Fibroblast of mammary gland (primary cell): ENCODE data around the gene DKC1.
"Not testable (repeated sequence)": the region's sequence is repeated elsewhere in the genome, so short reads cannot be mapped to it uniquely, and the experiment has no call there.

ENCODE experiments used
- DNase-seq: peaks from one replicate; pipeline ENCODE4 v3.0.0-alpha.2; 2010; ENCODE audit warnings: low read depth
- H3K4me3 ChIP-seq: 2 replicates; pipeline ENCODE4 v1.5.1; 2011; ENCODE audit warnings: low read depth, mild to moderate bottlenecking, low read length, moderate library complexity; ENCODE audit not compliant: control insufficient read depth
- TF ChIP-seq, protein P1 (sequence below): conservative IDR thresholded peaks from 2 replicates; pipeline ENCODE4 v1.5.1; 2011; ENCODE audit warnings: low read depth, low read length, inconsistent platforms; ENCODE audit not compliant: control insufficient read depth, insufficient read depth

DKC1 gene

DNA sequence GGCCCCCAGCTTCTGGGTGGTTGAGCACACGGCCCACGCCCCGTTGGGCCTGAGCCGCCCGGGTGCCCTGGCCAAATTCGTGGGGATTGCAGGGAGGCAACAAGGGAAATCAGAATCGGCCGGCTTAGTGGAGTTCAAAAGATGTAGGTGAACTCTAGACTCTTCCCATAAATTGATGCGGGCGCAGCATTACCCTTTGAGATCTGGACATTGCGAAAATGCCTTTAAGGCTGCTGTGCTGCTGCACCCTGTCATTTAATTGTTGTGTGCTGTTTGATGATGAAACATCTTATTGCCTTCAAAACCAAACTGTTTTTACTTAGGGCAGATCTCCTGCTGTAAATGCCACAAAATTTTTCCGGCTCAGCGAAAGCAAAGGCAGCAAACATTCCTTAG, 43.0 kb downstream of the DKC1 start:
- TF ChIP-seq, protein P1, sequence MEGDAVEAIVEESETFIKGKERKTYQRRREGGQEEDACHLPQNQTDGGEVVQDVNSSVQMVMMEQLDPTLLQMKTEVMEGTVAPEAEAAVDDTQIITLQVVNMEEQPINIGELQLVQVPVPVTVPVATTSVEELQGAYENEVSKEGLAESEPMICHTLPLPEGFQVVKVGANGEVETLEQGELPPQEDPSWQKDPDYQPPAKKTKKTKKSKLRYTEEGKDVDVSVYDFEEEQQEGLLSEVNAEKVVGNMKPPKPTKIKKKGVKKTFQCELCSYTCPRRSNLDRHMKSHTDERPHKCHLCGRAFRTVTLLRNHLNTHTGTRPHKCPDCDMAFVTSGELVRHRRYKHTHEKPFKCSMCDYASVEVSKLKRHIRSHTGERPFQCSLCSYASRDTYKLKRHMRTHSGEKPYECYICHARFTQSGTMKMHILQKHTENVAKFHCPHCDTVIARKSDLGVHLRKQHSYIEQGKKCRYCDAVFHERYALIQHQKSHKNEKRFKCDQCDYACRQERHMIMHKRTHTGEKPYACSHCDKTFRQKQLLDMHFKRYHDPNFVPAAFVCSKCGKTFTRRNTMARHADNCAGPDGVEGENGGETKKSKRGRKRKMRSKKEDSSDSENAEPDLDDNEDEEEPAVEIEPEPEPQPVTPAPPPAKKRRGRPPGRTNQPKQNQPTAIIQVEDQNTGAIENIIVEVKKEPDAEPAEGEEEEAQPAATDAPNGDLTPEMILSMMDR: no peak
- H3K4me3 ChIP-seq: peak overlapping the region; percentile 47
- peak; percentile 16 for DNase-seq

DNA sequence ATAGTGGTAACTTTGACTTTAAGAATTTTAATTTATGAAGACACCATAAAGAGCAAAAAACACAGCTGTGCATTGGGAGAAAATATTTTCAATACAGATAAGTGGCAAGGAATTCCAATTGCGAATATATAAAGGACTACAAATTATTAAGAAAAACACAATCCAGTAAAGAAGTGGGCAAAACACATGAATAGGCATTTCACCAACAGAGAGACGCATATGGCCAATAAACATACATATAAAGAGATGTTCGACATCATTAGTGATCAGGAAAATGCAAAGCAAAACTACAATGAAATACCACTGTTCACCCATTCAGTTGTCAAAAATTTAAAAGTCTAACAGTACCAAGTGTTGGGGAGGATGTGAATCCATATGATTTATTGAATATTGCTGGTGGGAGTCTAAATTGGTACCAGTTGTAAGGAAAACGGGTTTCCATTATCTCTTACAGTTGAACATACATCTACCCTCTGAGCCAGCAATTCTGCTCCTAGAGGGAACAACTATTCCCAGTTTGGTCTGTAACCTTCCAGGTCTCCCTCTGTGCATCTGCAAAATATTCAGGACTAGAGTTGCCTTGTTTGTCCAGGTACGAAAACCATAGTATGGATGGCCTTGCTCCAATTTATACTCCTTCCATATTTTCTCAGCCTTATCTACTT, 44.3 kb downstream of the DKC1 start:
- no peak for DNase-seq
- TF ChIP-seq, protein P1: no peak
- H3K4me3 ChIP-seq: no peak overlapping the region

DNA sequence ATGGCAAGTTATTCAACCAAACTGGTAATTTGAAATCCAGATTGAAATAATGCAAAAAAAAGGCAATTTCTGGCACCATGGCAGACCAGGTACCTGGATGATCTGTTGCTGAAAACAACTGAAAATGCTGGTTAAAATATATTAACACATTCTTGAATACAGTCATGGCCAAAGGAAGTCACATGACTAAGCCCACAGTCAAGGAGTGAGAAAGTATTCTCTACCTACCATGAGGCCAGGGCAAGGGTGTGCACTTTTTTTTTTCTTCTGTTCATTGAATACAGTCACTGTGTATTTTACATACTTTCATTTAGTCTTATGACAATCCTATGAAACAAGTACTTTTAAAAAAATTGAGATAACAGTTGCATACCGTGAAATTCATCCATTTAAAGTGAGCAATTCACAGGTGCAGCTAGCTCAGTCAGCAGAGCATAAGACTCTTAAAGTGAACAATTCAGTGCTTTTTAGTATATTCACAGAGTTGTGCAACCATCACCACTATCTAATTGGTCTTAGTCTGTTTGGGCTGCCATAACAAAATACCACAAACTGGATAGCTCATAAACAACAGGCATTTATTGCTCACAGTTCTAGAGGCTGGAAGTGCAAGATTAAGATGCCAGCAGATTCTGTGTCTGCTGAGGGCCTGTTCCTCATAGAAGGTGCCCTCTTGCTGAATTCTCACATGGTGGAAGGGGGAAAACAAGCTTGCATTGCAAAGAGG, 47.4 kb downstream of the DKC1 start:
- TF ChIP-seq, protein P1: no peak
- H3K4me3 ChIP-seq: no peak overlapping the region
- DNase-seq: no peak

DNA sequence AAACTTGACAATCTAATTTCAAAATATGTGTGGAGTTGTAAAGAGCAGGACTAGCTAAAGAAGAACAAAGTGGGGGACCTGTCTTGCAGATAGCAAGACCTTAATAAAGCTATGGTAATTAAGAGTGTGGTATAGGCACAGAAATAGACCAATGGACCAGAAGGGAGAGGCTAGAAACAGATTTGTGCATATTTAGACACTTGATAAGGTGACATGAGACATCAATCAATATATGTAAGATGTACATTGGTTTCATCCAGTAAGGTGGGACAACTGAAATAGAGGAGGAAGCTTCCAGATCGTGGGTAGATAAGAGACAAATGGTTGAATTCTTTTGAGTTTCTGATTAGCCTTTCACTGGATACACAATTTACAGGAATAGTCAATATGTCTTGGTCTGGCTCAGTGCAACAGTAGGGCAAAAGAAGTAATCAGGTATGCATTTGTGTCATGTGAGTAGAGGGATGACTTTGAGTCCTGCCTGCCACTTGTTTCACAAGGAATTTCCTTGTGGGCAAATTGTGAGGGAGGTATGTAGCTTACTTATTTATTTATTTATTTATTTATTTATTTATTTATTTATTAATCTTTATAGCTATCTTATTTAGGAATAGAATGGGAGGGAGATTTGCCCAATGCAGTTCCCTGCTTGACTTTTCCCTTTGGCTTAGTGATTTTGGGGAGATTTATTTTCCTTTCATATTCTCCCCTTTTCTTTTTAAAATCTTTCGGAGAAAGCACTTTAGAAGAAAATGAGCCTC, 49.9 kb downstream of the DKC1 start:
- DNase-seq: no peak
- no peak overlapping the region for H3K4me3 ChIP-seq
- TF ChIP-seq, protein P1: no peak

DNA sequence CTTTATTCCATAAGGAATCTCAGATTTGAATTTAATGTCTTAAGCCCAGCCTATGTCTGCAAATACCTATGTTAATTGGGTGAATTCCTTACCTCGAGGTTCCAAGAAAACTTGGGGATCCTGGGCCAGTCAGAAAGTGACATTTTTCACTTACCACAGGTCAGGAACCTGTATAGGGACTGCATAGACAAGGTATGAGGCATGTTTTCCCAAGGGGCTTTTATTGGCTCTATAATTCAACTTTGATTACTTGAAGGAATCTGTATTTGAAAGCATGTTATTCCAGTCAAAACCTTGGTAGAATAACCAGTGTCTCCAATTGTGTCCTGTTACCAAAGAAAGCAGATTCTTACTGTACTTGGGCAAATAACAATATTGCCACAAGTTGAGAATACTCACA, 51.1 kb downstream of the DKC1 start:
- TF ChIP-seq, protein P1: no peak
- no peak for DNase-seq
- no peak overlapping the region for H3K4me3 ChIP-seq

DNA sequence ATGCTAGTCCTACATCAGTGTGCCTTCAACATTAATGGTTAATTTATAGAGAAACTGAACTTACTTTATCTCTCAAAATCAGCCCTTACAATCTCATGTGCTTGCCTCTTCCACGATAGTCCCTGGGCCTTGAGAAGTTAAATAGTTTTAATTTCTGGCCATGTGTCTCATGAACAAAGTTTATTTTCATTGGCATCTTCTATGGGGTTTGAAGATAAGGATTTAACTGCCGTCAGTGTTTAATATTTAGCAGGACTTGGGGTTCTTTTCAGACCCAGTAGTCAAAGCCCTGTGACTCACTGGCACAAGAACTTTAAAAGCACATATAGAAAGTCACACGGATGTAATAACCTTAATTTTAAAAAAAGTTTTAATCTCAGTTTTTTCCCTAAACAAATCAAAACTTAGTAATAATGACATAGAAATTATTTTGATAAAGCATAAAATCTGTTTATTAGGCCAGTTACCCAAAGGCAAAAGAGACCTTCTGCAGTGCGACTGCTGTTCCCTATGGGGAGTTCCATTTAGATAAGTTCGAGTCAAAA, 52.7 kb downstream of the DKC1 start:
- TF ChIP-seq, protein P1: no peak
- DNase-seq: no peak
- no peak overlapping the region for H3K4me3 ChIP-seq

DNA sequence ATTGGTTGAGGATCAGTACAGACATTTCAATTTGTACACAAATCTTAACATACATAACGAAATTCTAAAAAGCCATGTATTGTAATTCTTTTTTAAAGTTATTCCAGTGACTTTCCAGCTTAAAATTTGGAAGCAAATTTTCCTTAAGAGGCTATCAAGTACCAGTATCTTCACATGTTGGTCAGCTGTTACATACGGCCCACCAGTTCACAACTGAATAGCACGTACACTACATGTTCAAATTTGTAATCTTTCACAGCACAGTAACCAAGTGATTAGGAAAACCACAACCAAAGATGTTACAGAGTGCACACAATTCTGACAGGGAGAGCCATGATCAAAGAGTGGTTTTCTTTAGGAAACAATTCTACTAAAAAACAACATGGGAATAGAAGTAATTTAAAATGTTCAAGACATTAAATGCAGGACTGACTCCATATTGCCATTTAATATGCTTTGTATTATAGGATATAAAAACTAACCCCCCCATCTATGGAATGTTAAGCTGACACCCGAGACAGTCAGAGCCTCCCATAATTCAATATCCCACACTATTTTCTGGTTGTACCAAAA, 53.7 kb downstream of the DKC1 start:
- DNase-seq, H3K4me3 ChIP-seq: not testable (repeated sequence)

DNA sequence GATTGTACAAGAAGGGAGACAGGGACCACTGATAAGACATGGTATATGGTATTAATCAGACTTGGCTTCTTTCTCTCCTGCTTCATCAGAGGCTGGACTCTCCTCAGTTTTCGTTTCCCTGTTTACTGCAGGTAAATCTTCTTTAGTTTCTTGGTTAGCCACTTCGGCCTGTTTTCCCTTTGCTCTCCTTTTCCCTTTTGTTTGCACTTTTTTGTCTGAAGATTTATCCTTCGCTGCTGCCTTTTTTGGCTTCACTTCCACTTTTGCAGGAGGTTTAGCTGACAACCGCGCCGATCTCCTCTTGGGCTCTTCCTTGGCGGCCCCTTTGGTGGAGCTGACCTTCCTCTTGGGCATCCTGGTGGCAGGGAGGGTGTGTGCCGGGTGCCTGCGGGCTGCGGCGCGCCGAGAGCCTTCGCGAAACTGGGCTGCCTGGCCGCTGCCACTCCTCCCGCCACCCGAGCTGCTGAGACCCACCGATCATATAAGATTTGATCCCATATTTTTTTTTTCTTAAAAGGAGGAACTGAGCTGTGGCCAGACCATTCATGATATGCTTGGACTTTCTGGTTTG, 54.5 kb downstream of the DKC1 start:
- not testable (repeated sequence) for H3K4me3 ChIP-seq, DNase-seq
